GM18498 (cell line): ENCODE data around the gene GNAZ.

Experiments used
- ATAC-seq: cut with Tn5 transposase; IDR thresholded peaks from one replicate; pipeline ENCODE4 v1.9.1; 2021; ENCODE audit warnings: mild to moderate bottlenecking, moderate library complexity; ENCODE audit not compliant: unreplicated experiment

The GNAZ gene

DNA sequence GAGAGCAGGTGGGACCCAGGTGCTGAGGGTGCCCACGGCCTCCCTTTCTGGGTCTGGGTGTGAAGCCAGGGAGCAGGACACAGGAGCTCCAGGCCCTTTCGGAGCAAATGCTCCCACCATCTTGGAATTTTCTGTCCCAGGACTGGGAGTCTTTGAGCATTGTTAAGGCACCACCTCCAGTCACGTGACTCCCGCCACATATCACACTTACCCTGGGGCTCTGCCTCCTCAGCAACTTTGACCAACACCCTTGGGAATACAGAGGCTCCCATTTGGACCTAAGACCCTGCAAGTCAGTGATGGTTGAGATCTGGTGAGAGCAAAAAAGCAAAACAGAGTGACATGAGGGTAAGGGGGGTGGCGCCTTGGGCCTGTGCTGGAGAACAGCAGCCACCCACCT lies 35.6 kb downstream of the GNAZ start:
- no peak for ATAC-seq

DNA sequence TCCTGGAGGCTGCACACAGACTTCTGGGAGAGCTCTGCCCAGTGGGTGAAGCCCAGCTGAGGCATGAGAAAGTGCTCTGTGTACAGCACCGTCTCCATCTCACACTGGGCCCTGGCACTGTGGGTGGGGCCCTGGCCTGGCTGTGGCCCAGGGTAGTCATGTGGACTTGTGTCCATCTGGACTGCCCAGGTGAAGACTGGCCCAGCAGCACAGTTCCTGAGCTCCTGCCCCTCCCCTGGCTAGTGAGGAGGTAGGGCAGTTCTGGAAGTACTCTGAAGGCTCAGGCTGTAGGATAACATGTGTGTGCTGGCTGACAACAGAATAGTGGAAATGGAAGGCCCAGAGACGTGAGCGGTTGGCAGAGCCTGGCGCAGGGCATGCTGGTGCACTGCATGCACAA lies 36.0 kb downstream of the GNAZ start:
- ATAC-seq = no peak

DNA sequence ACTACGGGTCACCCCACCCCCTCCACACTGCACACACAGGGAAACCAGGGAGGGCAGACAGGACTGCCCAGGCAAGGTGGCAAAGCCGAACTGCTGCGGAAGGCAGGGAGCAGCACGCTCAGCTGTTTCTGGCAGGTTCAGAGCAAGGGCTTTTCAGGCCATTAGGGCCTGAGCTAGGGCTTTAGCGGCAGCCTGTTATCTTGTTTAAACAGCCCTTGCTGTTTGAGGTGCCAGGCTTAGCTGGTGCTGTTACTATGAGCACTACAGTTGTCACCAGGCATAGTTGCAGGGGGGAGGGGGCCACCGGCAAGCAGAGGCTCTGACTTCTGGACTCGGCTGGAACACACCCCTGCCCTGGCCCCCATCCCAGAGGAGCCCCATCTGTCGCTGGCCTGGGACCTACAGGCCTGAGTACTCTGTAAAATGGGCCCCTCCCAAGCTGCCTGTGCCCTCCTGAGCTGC lies 36.6 kb downstream of the GNAZ start:
- no peak for ATAC-seq

DNA sequence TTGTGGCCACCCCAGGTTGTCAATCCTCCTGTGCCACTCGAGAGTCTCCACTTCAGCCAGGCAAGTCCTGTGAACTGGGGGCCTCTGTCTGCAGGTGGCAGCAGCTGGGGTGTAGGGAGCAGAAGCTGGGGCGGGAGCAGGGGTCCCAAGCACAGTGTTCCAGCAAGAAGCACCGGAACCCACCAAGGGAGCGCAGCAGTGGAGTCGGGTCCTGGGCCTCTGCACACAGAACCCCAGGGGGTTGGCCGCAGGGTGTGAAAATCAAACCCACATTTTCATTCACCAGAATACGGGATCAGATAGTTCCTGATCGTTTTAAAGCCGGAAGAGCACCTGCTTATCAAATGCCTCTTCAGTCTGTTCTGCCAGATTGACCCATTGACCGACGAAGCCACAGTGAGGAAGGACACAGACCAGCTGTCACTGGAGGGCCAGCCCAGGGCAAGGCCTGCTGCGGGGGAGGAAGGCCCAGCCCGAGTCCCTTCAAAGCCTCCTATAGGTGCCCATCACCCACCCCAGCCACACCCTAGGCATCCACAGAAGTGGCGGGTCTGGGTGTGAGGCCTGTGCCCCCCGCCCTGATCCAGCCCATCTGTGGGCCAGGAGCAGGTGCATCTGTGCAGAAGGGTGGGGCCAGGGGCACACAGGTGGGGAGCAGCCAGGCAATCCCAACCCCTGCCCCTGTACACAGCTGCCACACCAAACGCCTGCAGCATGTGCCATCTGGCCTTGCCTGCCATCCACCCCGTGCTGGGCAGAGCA lies 37.3 kb downstream of the GNAZ start:
- ATAC-seq = no peak

DNA sequence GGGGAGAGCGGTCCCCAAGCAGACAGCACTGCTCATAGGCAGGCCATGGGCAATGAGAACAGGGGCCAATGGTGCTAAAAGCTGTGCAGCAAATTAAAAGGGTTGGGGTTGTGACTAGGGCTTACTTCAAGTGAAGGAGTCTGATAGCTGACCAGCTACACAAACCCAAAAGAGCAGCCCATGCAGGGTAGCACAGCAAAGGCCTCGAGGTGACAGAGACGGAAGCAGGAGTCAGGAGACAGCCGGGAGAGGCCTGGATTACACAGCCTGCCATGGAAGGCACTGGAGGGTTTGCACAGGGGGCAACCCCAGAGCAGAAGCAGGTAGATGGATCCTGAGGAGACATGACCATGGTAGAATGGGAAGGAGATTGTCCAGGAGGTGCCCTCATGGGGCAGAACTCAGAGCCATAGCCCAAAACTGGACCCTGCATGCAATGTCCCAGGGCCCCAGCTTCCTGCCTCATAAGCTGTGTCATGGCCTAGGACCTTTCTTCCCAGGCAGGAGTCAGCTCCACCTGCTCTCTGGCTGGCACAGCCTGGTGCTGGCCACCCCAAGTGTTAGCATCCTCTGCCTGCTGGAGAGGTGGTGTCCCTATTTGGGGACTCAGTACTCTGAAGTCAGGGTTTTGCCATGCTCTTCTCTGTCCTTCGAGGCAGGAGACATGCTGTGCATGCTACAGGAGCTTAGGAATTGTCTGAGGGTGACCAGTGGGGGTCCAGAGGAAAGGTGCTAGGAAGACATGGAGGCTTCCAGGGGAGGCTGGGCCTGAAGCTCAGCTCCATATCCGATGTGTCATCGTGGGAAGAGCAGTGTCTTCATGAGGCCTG lies 38.1 kb downstream of the GNAZ start:
- no peak for ATAC-seq

DNA sequence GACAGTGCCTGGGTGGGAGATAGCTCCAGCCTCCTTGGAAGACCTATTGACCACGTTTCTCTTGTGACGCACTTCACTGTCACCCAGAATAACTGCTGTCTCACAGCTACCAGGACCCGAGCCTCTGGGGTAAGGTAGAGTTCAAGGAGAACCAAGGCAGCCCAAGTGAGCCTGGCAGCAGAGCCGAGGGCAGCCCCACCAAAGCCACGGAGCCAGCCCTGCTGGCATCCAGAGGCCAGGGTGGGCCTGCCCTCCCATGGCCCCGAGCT lies 38.7 kb downstream of the GNAZ start:
- no peak for ATAC-seq

DNA sequence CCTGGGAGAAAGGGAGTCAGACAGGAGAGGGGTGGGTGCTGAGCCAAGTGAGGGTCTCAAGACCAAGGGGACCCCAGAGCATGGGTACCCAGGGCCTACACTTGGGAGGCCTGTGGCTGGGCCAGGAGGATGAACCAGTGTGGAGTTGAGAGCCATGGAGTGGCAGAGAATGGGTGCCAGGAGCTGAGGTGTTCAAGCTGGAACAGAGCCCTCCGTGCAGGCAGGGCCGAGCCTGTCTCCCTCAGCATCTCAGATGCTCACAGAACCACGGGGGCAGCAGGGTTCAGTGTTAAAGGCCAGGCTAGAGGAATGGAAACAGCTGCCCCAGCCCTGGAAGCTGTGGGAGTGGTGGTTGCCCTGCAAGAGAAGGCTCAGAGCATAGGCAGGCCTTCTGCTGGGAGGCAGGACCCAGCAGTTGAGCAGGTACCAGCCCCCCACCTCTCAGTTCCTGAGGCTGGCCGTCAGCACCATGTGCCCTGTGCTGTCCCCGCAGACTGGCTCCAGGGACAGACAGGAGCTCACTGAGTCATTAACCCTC lies 39.2 kb downstream of the GNAZ start:
- no peak for ATAC-seq

DNA sequence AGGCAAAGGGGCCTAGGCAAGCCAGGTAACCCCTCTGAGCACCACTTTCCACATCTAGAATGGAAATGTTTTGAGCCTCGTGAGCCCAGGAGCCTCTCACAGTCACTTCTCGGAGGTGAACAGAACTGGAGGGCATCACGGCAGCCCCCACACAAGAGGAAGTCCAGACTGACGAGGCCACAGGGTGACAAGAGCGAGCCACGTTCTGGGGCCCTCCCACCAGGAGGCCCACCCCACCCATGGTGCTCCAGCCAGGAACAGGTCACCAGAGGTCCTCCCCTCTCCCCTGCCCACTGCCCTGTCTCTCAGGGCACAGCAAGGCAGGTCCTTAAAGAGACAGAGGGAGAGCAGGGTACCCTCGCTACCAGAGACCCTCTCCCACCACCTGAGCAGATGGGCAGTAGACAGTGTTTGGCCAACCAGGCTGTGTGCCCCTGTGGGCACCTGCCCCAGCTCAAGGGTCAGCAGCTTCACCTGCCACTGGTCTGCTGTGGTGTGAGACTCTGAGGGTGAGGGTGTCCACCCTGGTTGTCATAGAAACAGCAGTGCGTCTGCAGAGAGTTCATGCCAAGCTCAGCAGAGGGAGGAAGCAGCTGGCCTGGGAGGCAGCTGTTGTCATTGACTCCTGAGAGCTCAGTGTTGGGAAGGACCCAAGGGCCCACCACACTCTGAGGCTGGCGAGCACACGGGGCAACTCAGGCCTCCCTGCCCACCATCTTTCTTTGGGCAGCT lies 40.0 kb downstream of the GNAZ start:
- no peak for ATAC-seq

DNA sequence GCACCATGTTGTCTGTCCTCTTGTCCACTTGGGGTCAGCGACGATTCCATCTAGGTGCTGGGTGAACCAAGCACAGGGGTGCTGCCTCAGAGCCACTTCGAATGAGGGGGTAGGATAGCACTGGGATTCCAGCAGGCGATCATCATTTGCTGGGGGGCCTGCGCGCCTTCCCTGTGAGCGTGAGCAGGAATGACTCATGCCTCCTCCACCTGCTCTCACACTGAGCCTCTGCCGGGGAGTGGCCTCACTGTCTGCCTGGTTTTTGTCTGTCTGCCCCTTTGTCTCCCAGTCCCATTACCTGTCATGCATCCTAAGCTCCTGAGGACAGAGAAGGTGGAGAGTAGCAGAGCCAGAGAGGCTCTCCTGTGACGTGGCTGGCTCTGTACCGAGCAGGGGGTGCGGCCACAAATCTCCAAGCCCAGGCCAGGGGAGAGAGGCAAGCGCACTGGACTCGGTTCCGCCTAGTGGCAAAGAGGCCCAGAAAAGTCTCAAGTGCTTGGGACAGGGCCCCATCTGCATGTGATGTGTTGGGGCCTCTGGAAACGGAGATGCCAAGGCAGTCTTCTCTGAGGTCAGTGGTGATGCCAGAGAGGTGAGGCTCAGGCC lies 40.7 kb downstream of the GNAZ start:
- no peak for ATAC-seq

DNA sequence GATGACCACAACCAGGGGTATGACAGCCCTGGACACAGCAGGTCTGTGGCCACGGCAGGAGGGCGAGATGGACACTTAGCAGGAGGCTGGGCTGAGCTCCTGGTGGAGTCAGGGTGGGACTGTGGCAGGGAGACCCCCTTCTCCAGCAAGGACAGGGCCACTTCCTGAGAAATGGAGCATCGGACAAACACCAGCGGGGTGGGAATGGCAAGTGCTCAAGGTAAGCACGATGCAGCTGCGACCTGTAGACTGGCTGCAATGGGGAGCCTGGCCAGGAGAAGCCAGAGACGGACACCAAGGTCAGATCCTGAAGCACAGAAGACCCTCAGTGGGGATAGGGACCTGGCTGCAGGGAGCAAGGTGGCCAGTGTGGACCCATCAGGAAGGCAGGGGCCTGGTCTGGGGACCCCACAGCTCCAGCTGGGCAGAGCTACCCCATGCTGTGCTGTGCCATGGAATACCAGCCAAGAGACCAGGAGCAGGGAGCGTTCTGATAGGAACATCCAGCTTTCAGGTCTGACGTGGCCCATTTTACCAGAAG lies 42.2 kb downstream of the GNAZ start:
- ATAC-seq = no peak

DNA sequence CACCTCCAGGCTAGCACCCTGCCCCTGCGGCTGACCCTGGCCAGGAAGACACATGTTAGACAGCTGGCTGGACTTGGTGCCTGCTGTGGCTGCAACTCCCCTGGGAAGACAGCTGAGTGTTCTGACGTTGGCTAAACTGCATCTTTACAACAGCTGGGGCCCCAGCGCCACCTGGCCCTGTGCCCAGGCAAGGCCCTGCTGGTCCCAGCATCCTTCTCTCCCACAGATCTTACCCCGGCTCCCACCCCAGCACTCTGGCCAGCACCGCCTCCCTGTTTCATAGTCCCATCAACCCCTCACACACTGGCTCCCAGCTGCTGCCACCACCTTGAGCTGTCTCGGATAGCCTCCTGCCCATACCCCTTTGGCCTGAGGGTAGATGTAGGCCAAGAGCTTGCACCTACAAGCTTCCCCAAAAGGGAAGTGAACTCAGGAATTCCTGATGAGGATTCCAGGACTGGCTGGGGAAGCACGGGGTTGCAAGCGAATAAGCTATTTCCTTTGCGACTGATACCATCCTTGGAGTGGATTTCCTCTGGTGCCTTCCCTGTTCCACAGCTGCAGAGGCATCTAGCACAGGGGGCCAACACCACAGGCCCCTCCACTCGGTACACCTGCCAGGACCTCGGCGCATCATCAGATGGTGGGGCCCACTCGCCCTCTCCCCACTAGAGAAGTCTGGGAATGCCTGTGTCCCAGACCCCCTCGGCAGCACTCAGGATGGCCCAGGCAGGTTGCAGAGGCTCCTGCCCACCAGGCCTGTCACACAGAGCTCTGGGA lies 42.9 kb downstream of the GNAZ start:
- ATAC-seq = no peak

DNA sequence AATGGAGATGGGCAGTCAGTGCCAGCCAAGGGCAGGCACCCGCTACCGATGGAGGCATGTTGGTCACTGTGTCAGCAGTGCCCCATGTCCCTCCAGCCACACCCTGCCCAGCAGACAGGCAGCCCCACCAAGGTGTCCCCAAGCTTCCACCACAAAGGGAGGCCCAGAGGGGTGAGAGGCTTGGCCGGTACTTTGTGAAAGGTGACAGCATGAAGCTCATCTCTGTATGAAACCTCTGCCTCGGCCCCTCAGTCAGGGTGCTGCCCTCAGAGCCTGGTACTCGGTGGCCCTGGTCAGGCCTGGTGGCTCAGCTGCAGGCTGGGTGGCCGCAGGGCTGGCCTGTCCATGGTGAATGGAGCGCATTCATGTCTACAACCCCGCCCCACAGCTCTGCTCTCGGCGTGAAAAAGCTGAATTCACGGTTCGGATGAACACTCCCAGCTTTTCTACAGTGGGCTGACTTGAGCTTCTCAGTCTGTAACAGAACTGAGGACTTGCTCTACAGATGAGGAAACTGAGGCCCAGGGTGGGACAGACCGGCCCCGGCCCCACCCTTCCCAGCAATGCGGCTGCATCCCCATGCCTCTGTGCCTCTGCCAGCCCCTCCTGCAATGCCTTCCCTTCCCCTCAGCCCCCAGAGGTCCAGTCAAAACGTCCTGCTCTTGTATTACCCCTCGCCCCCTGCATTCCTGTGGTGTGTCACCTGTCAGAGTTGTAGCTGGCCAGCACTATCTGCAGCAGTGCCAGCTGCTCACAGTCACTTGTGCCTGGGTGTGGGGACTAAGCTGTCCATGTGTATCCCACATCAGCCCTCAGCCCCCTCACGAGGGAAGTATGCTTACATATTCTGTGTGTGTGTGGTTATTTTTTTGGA lies 43.8 kb downstream of the GNAZ start:
- no peak for ATAC-seq

DNA sequence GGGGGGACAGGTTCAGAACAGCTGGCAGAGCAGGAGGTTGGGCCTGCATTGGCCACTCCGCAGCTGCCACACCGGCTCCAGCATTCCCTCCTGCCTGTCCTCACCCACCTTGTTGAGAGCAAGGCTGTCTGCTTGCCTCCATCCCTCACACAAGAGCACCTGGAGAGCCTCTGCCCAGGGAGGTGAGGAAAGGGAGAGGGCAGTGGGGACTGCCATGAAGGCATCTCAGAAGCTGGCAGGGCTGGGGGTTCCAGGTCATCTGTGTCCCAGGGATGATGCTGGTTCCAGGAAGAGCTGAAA lies 44.4 kb downstream of the GNAZ start:
- no peak for ATAC-seq

DNA sequence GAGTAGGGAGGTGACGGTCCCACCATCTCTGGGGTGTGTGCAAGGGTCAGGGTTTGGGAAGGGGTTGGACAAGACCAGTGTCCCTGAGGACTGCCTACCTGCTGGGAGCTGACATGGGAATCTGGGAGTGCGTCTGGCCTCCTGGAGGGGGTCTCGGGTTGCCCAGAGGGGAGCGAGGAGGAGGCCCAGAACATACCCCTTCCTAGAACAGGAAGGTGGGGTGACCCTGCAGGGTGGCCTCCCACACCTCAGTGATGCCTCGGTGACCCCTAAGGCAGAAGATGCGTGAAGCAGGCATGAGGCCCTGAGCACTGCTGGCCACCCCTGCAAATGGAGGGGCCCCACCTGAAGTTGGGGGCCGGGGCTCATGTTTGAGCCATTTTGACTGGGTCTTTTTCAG lies 45.0 kb downstream of the GNAZ start:
- no peak for ATAC-seq

DNA sequence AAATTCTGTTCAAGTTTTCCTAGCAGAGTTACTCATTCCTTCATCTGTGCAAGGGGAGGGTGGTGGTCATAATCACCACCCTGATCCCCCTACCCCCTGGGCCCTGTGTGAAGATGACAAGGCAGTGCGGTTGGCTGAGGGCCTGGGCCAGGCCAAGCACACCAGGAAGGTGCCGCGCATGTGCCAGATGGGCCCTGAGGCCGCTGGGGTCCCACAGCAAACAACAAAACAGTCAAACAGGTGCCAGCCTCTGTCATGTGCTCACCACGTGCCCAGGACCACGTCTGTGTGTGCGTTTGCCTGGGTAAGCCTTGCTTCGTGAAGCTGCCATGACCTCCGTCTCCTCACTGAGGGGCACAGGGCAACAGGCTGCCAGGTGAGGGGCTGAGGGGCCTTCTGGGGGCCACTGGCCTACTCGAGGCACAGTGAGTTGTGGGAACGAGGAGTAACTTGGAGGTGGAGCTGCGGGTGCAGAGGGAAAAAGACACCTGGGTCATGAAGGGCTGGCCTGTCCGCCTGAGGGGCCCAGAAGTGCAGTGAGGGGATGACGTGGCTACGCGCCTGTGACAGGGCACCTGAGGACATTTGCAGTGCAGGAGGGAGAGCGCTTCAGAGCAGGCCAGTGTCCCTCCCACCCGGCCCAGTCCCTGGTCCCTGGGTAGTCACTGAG lies 45.6 kb downstream of the GNAZ start:
- no peak for ATAC-seq

DNA sequence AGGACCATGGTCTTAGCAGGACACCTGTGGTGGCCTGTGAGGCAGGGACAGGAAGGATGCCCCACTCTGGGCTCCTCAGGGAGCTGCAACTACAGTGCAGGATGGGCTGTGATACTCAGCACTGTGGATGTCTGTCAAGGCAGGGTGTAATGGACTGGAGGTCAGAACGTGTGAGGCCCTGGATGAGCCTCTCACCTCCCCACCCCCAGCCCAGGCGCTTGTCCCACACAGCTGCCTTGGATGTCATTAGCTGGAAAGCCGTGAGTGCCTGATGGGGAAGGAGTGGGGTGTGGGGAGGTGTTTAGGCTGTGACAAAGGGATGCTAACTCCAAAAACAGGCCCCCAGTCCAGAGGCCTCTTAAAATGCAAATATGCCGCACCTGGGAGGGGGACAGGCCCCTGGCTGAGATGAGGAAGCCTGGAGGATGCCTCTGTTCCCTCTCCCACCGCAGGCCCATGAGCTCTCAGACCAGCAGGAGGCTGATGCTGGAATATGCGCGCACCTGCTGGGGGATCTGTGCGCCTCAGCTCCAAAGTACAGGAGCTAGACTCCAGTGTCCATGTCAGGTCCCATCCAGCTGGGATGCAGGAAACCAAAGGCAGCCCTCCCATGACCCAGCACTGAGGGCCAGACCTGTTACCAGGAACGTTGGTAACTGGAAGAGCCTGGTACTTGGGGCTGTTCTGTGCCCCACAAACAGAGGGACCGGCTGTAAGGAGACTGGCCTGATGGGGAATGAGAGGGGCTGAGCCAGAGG lies 46.4 kb downstream of the GNAZ start:
- no peak for ATAC-seq

DNA sequence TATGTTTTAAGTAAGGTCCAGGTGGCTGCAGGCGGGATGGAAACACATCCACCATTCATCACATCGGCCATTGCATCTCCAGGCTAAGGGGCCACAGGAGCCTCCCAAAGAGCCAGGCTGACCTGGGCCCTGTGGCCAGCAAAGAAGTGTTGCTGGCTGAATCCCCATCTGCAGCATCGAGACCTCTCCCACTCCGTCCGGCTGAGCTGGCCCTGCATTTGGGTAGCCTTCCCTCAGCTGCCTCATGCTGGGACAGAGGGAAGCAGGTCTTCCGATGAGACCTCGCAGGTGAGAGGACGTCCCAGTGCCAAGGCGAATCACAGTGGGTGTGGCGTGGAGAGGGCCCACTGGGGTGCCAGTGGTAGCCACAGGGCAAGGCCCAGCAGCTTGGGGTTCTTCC lies 47.0 kb downstream of the GNAZ start:
- no peak for ATAC-seq
